WTC11 (cell line): ENCODE measurements around the gene UCP3.

Source experiments
- CREM ChIP-seq: sonication (generic); formaldehyde crosslinking; IDR thresholded peaks from 2 replicates; pipeline ENCODE4 v1.8.1; 2022; ENCODE audit warnings: mild to moderate bottlenecking, missing genetic modification reagents, moderate library complexity
- NFE2L1 ChIP-seq: sonication (generic); formaldehyde crosslinking; IDR thresholded peaks from 2 replicates; pipeline ENCODE4 v1.8.1; 2023; ENCODE audit warnings: missing genetic modification reagents
- SP1 ChIP-seq: sonication (generic); formaldehyde crosslinking; conservative IDR thresholded peaks from 2 replicates; pipeline ENCODE4 v1.8.1; 2022; ENCODE audit warnings: missing genetic modification reagents
- ZNF263 ChIP-seq: sonication (generic); formaldehyde crosslinking; IDR thresholded peaks from 2 replicates; pipeline ENCODE4 v1.8.1; 2022; ENCODE audit warnings: low read depth, mild to moderate bottlenecking, moderate library complexity, missing genetic modification reagents
- TF ChIP-seq, protein P1 (sequence below): sonication (generic); formaldehyde crosslinking; IDR thresholded peaks from 2 replicates; pipeline ENCODE4 v1.8.0; 2022; ENCODE audit warnings: mild to moderate bottlenecking, missing genetic modification reagents
- TF ChIP-seq, protein P2 (sequence below): fragments of 200-600 bp; IDR thresholded peaks from 2 replicates; pipeline ENCODE4 v1.8.0; 2022; ENCODE audit warnings: antibody characterized with exemption
- TF ChIP-seq, protein P3 (sequence below): sonication (generic); formaldehyde crosslinking; IDR thresholded peaks from 2 replicates; pipeline ENCODE4 v1.8.1; 2023; ENCODE audit warnings: mild to moderate bottlenecking, missing genetic modification reagents
- TF ChIP-seq, protein P4 (sequence below): sonication (generic); formaldehyde crosslinking; IDR thresholded peaks from 2 replicates; pipeline ENCODE4 v1.8.1; 2022; ENCODE audit warnings: mild to moderate bottlenecking, missing genetic modification reagents, moderate library complexity, borderline replicate concordance
- TF ChIP-seq, protein P5 (sequence below): sonication (generic); formaldehyde crosslinking; IDR thresholded peaks from 2 replicates; pipeline ENCODE4 v1.8.1; 2023; ENCODE audit warnings: mild to moderate bottlenecking, missing genetic modification reagents, moderate library complexity

DNA sequence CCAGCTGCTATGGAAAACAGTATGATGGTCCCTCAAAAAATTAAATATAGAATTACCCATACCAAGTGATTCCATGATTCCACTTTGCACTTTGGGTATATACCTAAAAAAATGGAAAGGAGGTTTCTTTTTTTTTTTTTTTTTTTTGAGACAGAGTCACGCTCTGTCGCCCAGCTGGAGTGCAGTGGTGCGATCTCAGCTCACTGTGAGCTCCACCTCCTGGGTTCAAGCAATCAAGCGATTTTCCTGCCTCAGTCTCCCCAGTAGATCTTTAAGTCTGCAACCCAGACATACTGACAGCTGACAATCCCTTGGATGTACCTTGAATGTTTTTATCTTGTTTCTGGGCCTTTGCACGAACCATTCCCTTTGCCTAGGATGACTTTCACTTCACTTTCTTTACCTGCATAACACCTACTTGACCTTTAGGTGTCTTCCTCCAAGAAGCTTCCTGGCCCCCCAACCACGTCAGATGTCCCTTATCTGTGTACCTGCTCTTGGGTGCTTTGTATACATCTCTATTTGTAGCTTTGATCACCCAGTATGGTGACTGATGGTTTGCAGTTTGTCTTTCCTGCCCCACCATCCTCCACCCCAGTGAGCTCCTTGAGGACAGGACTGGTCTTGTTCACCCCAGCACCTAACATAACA, 11.6 kb downstream of the UCP3 start:
- TF ChIP-seq, protein P1, sequence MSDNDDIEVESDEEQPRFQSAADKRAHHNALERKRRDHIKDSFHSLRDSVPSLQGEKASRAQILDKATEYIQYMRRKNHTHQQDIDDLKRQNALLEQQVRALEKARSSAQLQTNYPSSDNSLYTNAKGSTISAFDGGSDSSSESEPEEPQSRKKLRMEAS (CRISPR knock-in tag): no peak
- TF ChIP-seq CREM (CRISPR knock-in tag) (no peak), SP1 (CRISPR knock-in tag) (no peak), ZNF263 (CRISPR knock-in tag) (no peak), NFE2L1 (CRISPR knock-in tag) (no peak)
- TF ChIP-seq, protein P2, sequence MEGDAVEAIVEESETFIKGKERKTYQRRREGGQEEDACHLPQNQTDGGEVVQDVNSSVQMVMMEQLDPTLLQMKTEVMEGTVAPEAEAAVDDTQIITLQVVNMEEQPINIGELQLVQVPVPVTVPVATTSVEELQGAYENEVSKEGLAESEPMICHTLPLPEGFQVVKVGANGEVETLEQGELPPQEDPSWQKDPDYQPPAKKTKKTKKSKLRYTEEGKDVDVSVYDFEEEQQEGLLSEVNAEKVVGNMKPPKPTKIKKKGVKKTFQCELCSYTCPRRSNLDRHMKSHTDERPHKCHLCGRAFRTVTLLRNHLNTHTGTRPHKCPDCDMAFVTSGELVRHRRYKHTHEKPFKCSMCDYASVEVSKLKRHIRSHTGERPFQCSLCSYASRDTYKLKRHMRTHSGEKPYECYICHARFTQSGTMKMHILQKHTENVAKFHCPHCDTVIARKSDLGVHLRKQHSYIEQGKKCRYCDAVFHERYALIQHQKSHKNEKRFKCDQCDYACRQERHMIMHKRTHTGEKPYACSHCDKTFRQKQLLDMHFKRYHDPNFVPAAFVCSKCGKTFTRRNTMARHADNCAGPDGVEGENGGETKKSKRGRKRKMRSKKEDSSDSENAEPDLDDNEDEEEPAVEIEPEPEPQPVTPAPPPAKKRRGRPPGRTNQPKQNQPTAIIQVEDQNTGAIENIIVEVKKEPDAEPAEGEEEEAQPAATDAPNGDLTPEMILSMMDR: no peak
- TF ChIP-seq, protein P3, sequence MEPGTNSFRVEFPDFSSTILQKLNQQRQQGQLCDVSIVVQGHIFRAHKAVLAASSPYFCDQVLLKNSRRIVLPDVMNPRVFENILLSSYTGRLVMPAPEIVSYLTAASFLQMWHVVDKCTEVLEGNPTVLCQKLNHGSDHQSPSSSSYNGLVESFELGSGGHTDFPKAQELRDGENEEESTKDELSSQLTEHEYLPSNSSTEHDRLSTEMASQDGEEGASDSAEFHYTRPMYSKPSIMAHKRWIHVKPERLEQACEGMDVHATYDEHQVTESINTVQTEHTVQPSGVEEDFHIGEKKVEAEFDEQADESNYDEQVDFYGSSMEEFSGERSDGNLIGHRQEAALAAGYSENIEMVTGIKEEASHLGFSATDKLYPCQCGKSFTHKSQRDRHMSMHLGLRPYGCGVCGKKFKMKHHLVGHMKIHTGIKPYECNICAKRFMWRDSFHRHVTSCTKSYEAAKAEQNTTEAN (CRISPR knock-in tag): no peak
- TF ChIP-seq, protein P4, sequence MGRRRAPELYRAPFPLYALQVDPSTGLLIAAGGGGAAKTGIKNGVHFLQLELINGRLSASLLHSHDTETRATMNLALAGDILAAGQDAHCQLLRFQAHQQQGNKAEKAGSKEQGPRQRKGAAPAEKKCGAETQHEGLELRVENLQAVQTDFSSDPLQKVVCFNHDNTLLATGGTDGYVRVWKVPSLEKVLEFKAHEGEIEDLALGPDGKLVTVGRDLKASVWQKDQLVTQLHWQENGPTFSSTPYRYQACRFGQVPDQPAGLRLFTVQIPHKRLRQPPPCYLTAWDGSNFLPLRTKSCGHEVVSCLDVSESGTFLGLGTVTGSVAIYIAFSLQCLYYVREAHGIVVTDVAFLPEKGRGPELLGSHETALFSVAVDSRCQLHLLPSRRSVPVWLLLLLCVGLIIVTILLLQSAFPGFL (CRISPR knock-in tag): no peak
- TF ChIP-seq, protein P5, sequence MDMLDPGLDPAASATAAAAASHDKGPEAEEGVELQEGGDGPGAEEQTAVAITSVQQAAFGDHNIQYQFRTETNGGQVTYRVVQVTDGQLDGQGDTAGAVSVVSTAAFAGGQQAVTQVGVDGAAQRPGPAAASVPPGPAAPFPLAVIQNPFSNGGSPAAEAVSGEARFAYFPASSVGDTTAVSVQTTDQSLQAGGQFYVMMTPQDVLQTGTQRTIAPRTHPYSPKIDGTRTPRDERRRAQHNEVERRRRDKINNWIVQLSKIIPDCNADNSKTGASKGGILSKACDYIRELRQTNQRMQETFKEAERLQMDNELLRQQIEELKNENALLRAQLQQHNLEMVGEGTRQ (CRISPR knock-in tag): no peak
